ENCODE measurements around the gene MCRIP1. TPM values are rescaled to one million over a fixed set of nuclear protein-coding genes. Genes with fewer than 3 reads are reported as not detected.

MCRIP1 gene
- total RNA-seq, 2 experiments from 2014 or later: 55.1 to 56.5 TPM

GRCh38 chr17:81821147-81821546 lies 11.9 kb downstream of the MCRIP1 start:
- intact Hi-C loops (cut with micrococcal nuclease): no loop called here
- peak; percentile 28 for DNase-seq
- H3K36me3 Mint-ChIP-seq (ENCODE audit: low read depth): peaks cover under 1% of the 10 kb centered on the region
- no peaks in the 10 kb centered on the region for H3K9me3 Mint-ChIP-seq
- peaks cover 6% of the 10 kb centered on the region for H3K27me3 Mint-ChIP-seq
- ChIA-PET POLR2A (interaction anchor here (1.2 kb wide), 1 partner anchor 13 kb away, joined by 4 read pairs; no protein-coding TSS in a partner anchor), CTCF (no interaction called here)
- no peak for TF ChIP-seq CTCF (IDR thresholded peaks at IDR 0.05)
- peaks cover 5% of the 10 kb centered on the region for H3K4me1 Mint-ChIP-seq (ENCODE audit: low read depth)
- ATAC-seq: peak; percentile 48
- H3K27ac Mint-ChIP-seq: no peak overlapping the region
- no peak overlapping the region for H3K4me3 Mint-ChIP-seq

- ChIA-PET POLR2A (interaction anchor here (0.7 kb wide), 1 partner anchor 38 kb away, joined by 3 read pairs; no protein-coding TSS in a partner anchor), CTCF (interaction anchor here (1.1 kb wide), 1 partner anchor 200 kb away, joined by 3 read pairs; no protein-coding TSS in a partner anchor)
- H3K27me3 Mint-ChIP-seq: peaks cover 7% of the 10 kb centered on the region
- H3K9me3 Mint-ChIP-seq: no peaks in the 10 kb centered on the region
- H3K4me3 Mint-ChIP-seq: no peak overlapping the region
- ATAC-seq (no peak), DNase-seq (no peak)
- intact Hi-C loops (cut with micrococcal nuclease): no loop called here
- no peak for TF ChIP-seq CTCF (IDR thresholded peaks at IDR 0.05)
- no peak overlapping the region for H3K27ac Mint-ChIP-seq
- H3K4me1 Mint-ChIP-seq (ENCODE audit: low read depth): peaks cover 2% of the 10 kb centered on the region
- H3K36me3 Mint-ChIP-seq (ENCODE audit: low read depth): no peaks in the 10 kb centered on the region
These were observed 13.4 kb downstream of the MCRIP1 start for GRCh38 chr17:81819708-81820107.

GRCh38 chr17:81817758-81818147 lies 15.3 kb downstream of the MCRIP1 start:
- Mint-ChIP-seq H3K9me3 (no peaks in the 10 kb centered on the region), H3K27ac (no peak overlapping the region), H3K4me1 (ENCODE audit: low read depth) (peaks cover 2% of the 10 kb centered on the region), H3K36me3 (ENCODE audit: low read depth) (no peaks in the 10 kb centered on the region), H3K27me3 (peaks cover 7% of the 10 kb centered on the region), H3K4me3 (no peak overlapping the region)
- TF ChIP-seq CTCF (IDR thresholded peaks at IDR 0.05): no peak
- ATAC-seq (no peak), DNase-seq (no peak)
- ChIA-PET POLR2A (interaction anchor here (0.7 to 1.0 kb wide), 3 partner anchors 11 to 102 kb away, joined by 3 read pairs; no protein-coding TSS in a partner anchor), CTCF (interaction anchor here (1.2 kb wide), 2 partner anchors 11 to 202 kb away, joined by 3 read pairs; no protein-coding TSS in a partner anchor)
- intact Hi-C loops (cut with micrococcal nuclease): no loop called here

- no peak for TF ChIP-seq CTCF (IDR thresholded peaks at IDR 0.05)
- H3K27me3 Mint-ChIP-seq: peaks cover 7% of the 10 kb centered on the region
- CTCF ChIA-PET: no interaction called here
- intact Hi-C loops (cut with micrococcal nuclease): no loop called here
- POLR2A ChIA-PET: interaction anchor here (1.4 kb wide), 1 partner anchor 103 kb away, joined by 3 read pairs; no protein-coding TSS in a partner anchor
- no peak for ATAC-seq
- no peaks in the 10 kb centered on the region for H3K9me3 Mint-ChIP-seq
- DNase-seq: no peak
- no peak overlapping the region for H3K27ac Mint-ChIP-seq
- no peaks in the 10 kb centered on the region for H3K36me3 Mint-ChIP-seq (ENCODE audit: low read depth)
- no peak overlapping the region for H3K4me3 Mint-ChIP-seq
- H3K4me1 Mint-ChIP-seq (ENCODE audit: low read depth): no peaks in the 10 kb centered on the region
These were observed 17.5 kb downstream of the MCRIP1 start for GRCh38 chr17:81815646-81815986.

- Mint-ChIP-seq H3K36me3 (ENCODE audit: low read depth) (no peaks in the 10 kb centered on the region), H3K27ac (no peak overlapping the region), H3K27me3 (peaks cover 10% of the 10 kb centered on the region), H3K4me1 (ENCODE audit: low read depth) (no peaks in the 10 kb centered on the region), H3K9me3 (no peaks in the 10 kb centered on the region), H3K4me3 (no peak overlapping the region)
- intact Hi-C loops (cut with micrococcal nuclease): no loop called here
- ChIA-PET CTCF (no interaction called here), POLR2A (interaction anchor here (1.1 to 1.4 kb wide), 2 partner anchors 102 to 150 kb away, joined by 3 read pairs; no protein-coding TSS in a partner anchor)
- ATAC-seq (no peak), DNase-seq (no peak)
- no peak for TF ChIP-seq CTCF (IDR thresholded peaks at IDR 0.05)
These were observed 18.1 kb downstream of the MCRIP1 start for GRCh38 chr17:81814748-81815645.

All from activated CD8-positive, alpha-beta T cell treated with anti-CD3 and anti-CD28 coated beads for 36 hours (primary cell).